MM.1S (cell line): ENCODE data around the gene WDFY3.

Experiments used
- DNase-seq: peaks from one replicate; pipeline ENCODE4 v3.0.0-alpha.2; 2015
- H2AFZ ChIP-seq: fragments of 300-600 bp; sonication (generic); 2 replicates; pipeline ENCODE4 v1.6.0; 2016; ENCODE audit warnings: antibody characterized with exemption, low read length
- H3F3A ChIP-seq: fragments of 300-600 bp; sonication (generic); 2 replicates; pipeline ENCODE4 v1.6.1; 2016; ENCODE audit warnings: mild to moderate bottlenecking, antibody characterized with exemption, low read length, moderate library complexity, mixed read lengths; ENCODE audit not compliant: insufficient read depth
- H3K27ac ChIP-seq: fragments of 300-600 bp; sonication (generic); 2 replicates; pipeline ENCODE4 v1.5.1; 2016; ENCODE audit warnings: mild to moderate bottlenecking, low read length
- H3K27me3 ChIP-seq: fragments of 300-600 bp; sonication (generic); replicated peaks from 2 replicates; pipeline ENCODE4 v1.6.0; 2016; ENCODE audit warnings: low read length; ENCODE audit not compliant: insufficient read depth
- H3K36me3 ChIP-seq: fragments of 300-600 bp; sonication (generic); replicated peaks from 2 replicates; pipeline ENCODE4 v1.6.1; 2016; ENCODE audit warnings: mild to moderate bottlenecking, low read length, mixed read lengths; ENCODE audit not compliant: insufficient read depth
- H3K4me1 ChIP-seq: fragments of 300-600 bp; sonication (generic); 2 replicates; pipeline ENCODE4 v1.6.1; 2016; ENCODE audit warnings: low read length, mixed read lengths
- H3K4me2 ChIP-seq: fragments of 300-600 bp; sonication (generic); 2 replicates; pipeline ENCODE4 v1.6.0; 2016; ENCODE audit warnings: low read depth, low read length
- H3K4me3 ChIP-seq: fragments of 300-600 bp; sonication (generic); 2 replicates; pipeline ENCODE4 v1.5.1; 2016; ENCODE audit warnings: low read length, mixed read lengths
- H3K79me2 ChIP-seq: fragments of 300-600 bp; sonication (generic); 2 replicates; pipeline ENCODE4 v1.6.1; 2016; ENCODE audit warnings: mixed run types, low read length, mixed read lengths
- H3K9ac ChIP-seq: fragments of 300-600 bp; sonication (generic); 2 replicates; pipeline ENCODE4 v1.6.1; 2016; ENCODE audit warnings: low read length, mixed read lengths
- H3K9me2 ChIP-seq: fragments of 300-600 bp; sonication (generic); replicated peaks from 2 replicates; pipeline ENCODE4 v1.6.1; 2016; ENCODE audit warnings: mild to moderate bottlenecking, low read length, mixed read lengths; ENCODE audit not compliant: insufficient read depth
- H3K9me3 ChIP-seq: fragments of 300-600 bp; sonication (generic); replicated peaks from 2 replicates; pipeline ENCODE4 v1.6.1; 2016; ENCODE audit warnings: mild to moderate bottlenecking, low read length, mixed read lengths; ENCODE audit not compliant: insufficient read depth
- H4K20me1 ChIP-seq: fragments of 300-600 bp; sonication (generic); 2 replicates; pipeline ENCODE4 v1.6.1; 2016; ENCODE audit warnings: mild to moderate bottlenecking, low read length, moderate library complexity, mixed read lengths; ENCODE audit not compliant: insufficient read depth
- CTCF ChIP-seq: fragments of 300-600 bp; sonication (generic); IDR thresholded peaks from 2 replicates; pipeline ENCODE4 v1.5.1; 2016; ENCODE audit warnings: antibody characterized with exemption, low read length, mixed read lengths
- EZH2 ChIP-seq: fragments of 300-600 bp; sonication (generic); optimal IDR thresholded peaks from 2 replicates; pipeline ENCODE3; 2017; ENCODE audit warnings: low read depth, mild to moderate bottlenecking, antibody characterized with exemption, low read length, mixed read lengths
- EZH2phosphoT487 ChIP-seq: fragments of 300-600 bp; sonication (generic); IDR thresholded peaks from 2 replicates; pipeline ENCODE4 v1.6.1; 2018; ENCODE audit warnings: antibody characterized with exemption, low read length

WDFY3 gene

GRCh38 chr4:84870398-84871163 is 95.9 kb downstream of the WDFY3 start:
- Histone ChIP-seq H3K4me3 (no peak overlapping the region), H3K79me2 (no peaks in the 10 kb centered on the region), H2AFZ (no peak overlapping the region), H3K27me3 (no peaks in the 10 kb centered on the region), H3K36me3 (no peaks in the 10 kb centered on the region), H3F3A (no peaks in the 10 kb centered on the region), H4K20me1 (no peaks in the 10 kb centered on the region), H3K9me2 (no peaks in the 10 kb centered on the region), H3K9ac (no peak overlapping the region), H3K9me3 (no peaks in the 10 kb centered on the region), H3K27ac (no peak overlapping the region), H3K4me1 (no peaks in the 10 kb centered on the region), H3K4me2 (no peak overlapping the region)
- no peak for TF ChIP-seq CTCF
- no peak for DNase-seq

- H3K4me2 ChIP-seq: no peak overlapping the region
- H3K9ac ChIP-seq: no peak overlapping the region
- no peaks in the 10 kb centered on the region for H3K36me3 ChIP-seq
- no peak for TF ChIP-seq EZH2phosphoT487
- no peaks in the 10 kb centered on the region for H3K4me1 ChIP-seq
- H3K27ac ChIP-seq: no peak overlapping the region
- no peak for DNase-seq
- H3K79me2 ChIP-seq: no peaks in the 10 kb centered on the region
- H2AFZ ChIP-seq: no peak overlapping the region
- no peaks in the 10 kb centered on the region for H3F3A ChIP-seq
- H4K20me1 ChIP-seq: no peaks in the 10 kb centered on the region
- H3K4me3 ChIP-seq: no peak overlapping the region
- H3K27me3 ChIP-seq: no peaks in the 10 kb centered on the region
- no peaks in the 10 kb centered on the region for H3K9me3 ChIP-seq
- no peaks in the 10 kb centered on the region for H3K9me2 ChIP-seq
These were observed 100.2 kb downstream of the WDFY3 start for GRCh38 chr4:84866295-84866694.

GRCh38 chr4:84865600-84865999 is 100.9 kb downstream of the WDFY3 start:
- Histone ChIP-seq H3K9me3 (no peaks in the 10 kb centered on the region), H3K36me3 (no peaks in the 10 kb centered on the region), H2AFZ (no peak overlapping the region), H3K27ac (no peak overlapping the region), H3K79me2 (no peaks in the 10 kb centered on the region), H3K4me1 (no peaks in the 10 kb centered on the region), H3K9ac (no peak overlapping the region), H3K9me2 (no peaks in the 10 kb centered on the region), H3K27me3 (no peaks in the 10 kb centered on the region), H3K4me3 (no peak overlapping the region), H3F3A (no peaks in the 10 kb centered on the region), H3K4me2 (no peak overlapping the region), H4K20me1 (no peaks in the 10 kb centered on the region)
- TF ChIP-seq CTCF: no peak
- DNase-seq: no peak

- H3K27ac ChIP-seq: no peak overlapping the region
- no peak overlapping the region for H3K4me2 ChIP-seq
- H3K9ac ChIP-seq: no peak overlapping the region
- no peaks in the 10 kb centered on the region for H3F3A ChIP-seq
- H4K20me1 ChIP-seq: no peaks in the 10 kb centered on the region
- H3K27me3 ChIP-seq: no peaks in the 10 kb centered on the region
- DNase-seq: no peak
- no peaks in the 10 kb centered on the region for H3K36me3 ChIP-seq
- H3K79me2 ChIP-seq: no peaks in the 10 kb centered on the region
- no peaks in the 10 kb centered on the region for H3K4me1 ChIP-seq
- H3K9me3 ChIP-seq: no peaks in the 10 kb centered on the region
- H3K4me3 ChIP-seq: no peak overlapping the region
- TF ChIP-seq EZH2phosphoT487 (no peak), CTCF (no peak), EZH2 (no peak)
- H2AFZ ChIP-seq: no peak overlapping the region
- no peaks in the 10 kb centered on the region for H3K9me2 ChIP-seq
These were observed 104.4 kb downstream of the WDFY3 start for GRCh38 chr4:84862064-84862463.
